WERI-Rb-1 (cell line): ENCODE results near the gene PPP1R3C.

ENCODE experiments used
- DNase-seq: peaks from one replicate; pipeline ENCODE4 v3.0.0-alpha.2; 2020
- H3K27ac ChIP-seq: fragments of 250-450 bp; sonication (Bioruptor Pico); 2 replicates; pipeline ENCODE4 v1.5.1; 2020; ENCODE audit warnings: mild to moderate bottlenecking, moderate library complexity
- H3K27me3 ChIP-seq: fragments of 250-450 bp; sonication (Bioruptor Pico); 2 replicates; pipeline ENCODE4 v1.5.1; 2021; ENCODE audit warnings: mild to moderate bottlenecking, low read depth, moderate library complexity; ENCODE audit not compliant: insufficient read depth, severe bottlenecking
- H3K36me3 ChIP-seq: fragments of 250-450 bp; sonication (Bioruptor Pico); 2 replicates; pipeline ENCODE4 v1.5.1; 2020; ENCODE audit warnings: mild to moderate bottlenecking, moderate library complexity
- H3K4me3 ChIP-seq: 2 replicates; pipeline ENCODE4 v1.5.1; 2011; ENCODE audit warnings: low read depth, mild to moderate bottlenecking, control low read depth, low read length
- H3K9me3 ChIP-seq: fragments of 250-450 bp; sonication (Bioruptor Pico); 2 replicates; pipeline ENCODE4 v1.5.1; 2021; ENCODE audit warnings: mild to moderate bottlenecking, moderate library complexity; ENCODE audit not compliant: severe bottlenecking
- TF ChIP-seq, protein P1 (sequence below): IDR thresholded peaks from 2 replicates; pipeline ENCODE4 v1.5.1; 2011; ENCODE audit warnings: low read depth, mild to moderate bottlenecking, control low read depth, inconsistent platforms, low read length

Gene PPP1R3C

GRCh38 chr10:91627344-91628102 is 5.3 kb downstream of the PPP1R3C start:
- H3K4me3 ChIP-seq = no peak overlapping the region
- H3K36me3 ChIP-seq = peaks cover 8% of the 10 kb centered on the region; the same call in 1 of the 2 replicates
- H3K27ac ChIP-seq = no peak overlapping the region
- DNase-seq = no peak
- H3K9me3 ChIP-seq = peaks cover 3% of the 10 kb centered on the region
- TF ChIP-seq, protein P1, sequence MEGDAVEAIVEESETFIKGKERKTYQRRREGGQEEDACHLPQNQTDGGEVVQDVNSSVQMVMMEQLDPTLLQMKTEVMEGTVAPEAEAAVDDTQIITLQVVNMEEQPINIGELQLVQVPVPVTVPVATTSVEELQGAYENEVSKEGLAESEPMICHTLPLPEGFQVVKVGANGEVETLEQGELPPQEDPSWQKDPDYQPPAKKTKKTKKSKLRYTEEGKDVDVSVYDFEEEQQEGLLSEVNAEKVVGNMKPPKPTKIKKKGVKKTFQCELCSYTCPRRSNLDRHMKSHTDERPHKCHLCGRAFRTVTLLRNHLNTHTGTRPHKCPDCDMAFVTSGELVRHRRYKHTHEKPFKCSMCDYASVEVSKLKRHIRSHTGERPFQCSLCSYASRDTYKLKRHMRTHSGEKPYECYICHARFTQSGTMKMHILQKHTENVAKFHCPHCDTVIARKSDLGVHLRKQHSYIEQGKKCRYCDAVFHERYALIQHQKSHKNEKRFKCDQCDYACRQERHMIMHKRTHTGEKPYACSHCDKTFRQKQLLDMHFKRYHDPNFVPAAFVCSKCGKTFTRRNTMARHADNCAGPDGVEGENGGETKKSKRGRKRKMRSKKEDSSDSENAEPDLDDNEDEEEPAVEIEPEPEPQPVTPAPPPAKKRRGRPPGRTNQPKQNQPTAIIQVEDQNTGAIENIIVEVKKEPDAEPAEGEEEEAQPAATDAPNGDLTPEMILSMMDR = no peak
- H3K27me3 ChIP-seq = no peaks in the 10 kb centered on the region

- Histone ChIP-seq H3K27ac (no peak overlapping the region), H3K4me3 (no peak overlapping the region), H3K27me3 (no peaks in the 10 kb centered on the region), H3K9me3 (peaks cover 3% of the 10 kb centered on the region), H3K36me3 (peaks cover 8% of the 10 kb centered on the region; the same call in 1 of the 2 replicates)
- DNase-seq = no peak
- TF ChIP-seq, protein P1 = no peak
Observed at GRCh38 chr10:91626936-91627335, 5.9 kb downstream of the PPP1R3C start.

- Histone ChIP-seq H3K4me3 (no peak overlapping the region), H3K27me3 (no peaks in the 10 kb centered on the region), H3K36me3 (no peaks in the 10 kb centered on the region), H3K27ac (no peak overlapping the region), H3K9me3 (peaks cover 3% of the 10 kb centered on the region)
- TF ChIP-seq, protein P1 = no peak
- DNase-seq = no peak
Observed at GRCh38 chr10:91624633-91625032, 8.2 kb downstream of the PPP1R3C start.

DNA sequence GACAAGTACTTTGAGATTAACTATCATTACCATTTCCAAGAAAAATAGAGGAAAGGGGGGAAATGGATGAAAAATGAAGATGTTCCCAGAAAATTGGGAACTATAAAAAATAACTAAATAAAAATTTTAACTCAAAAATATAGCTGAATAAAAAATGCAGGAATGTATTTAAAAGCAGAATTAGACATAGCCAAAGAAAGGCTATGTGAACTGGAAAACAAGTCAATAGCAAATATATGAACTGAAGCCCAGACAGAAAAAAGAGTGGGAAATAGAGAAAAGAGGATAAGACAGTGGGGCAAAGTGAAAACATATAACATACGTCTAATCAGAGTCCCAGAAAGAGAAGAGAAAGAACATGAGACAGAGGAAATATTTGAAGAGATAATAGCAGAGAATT is 10.3 kb downstream of the PPP1R3C start:
- no peak overlapping the region for H3K27ac ChIP-seq
- H3K36me3 ChIP-seq = no peaks in the 10 kb centered on the region
- TF ChIP-seq, protein P1 = no peak
- no peaks in the 10 kb centered on the region for H3K27me3 ChIP-seq
- H3K9me3 ChIP-seq = peaks cover 3% of the 10 kb centered on the region
- no peak for DNase-seq
- no peak overlapping the region for H3K4me3 ChIP-seq

DNA sequence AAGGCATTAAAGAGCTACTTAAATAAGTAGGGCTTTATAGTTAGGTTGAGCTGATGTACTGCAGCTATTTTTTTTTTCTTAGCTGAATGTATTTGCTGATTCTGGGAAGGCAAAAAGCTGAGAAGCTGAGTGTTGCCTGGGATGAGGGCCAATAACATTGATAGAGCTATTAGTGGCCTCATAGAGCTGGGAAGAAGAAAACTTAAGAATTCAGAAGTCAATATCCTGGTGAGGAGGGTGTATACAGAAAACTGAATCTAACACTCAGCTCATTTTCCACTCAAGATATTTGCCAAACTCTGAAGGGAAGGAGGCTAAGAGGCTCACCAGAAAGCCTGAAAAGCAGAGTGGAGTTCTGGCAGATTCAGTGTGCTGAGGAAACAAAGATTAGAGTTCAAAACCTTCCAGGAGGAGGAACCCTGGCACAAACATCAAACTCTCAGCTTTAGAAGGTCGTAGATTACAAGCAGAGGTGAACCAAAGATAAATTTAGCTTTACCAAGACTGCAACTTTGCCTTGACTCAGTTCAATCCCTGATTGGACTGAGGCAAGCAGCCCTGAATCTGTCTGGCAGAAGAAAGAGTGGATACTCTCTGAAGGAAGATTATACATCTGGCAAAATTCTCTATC is 11.3 kb downstream of the PPP1R3C start:
- no peaks in the 10 kb centered on the region for H3K27me3 ChIP-seq
- H3K27ac ChIP-seq = no peak overlapping the region
- no peak overlapping the region for H3K4me3 ChIP-seq
- peaks cover 3% of the 10 kb centered on the region for H3K9me3 ChIP-seq
- TF ChIP-seq, protein P1 = no peak
- no peaks in the 10 kb centered on the region for H3K36me3 ChIP-seq
- no peak for DNase-seq
